HT1080 (cell line): ENCODE measurements around the gene STARD8. TPM values are rescaled to one million over a fixed set of nuclear protein-coding genes. Genes with fewer than 3 reads are reported as not detected.

Experiments
- DNase-seq: peaks from one replicate; pipeline ENCODE4 v3.0.0-alpha.2; 2015; ENCODE audit warnings: low read depth
- small RNA-seq: library from RNA; depleted of rRNA; stranded (forward); fragments of <200 nt; gene quantifications from one replicate; pipeline ENCODE3, GENCODE V24; 2014
- total RNA-seq: library from RNA; depleted of rRNA; stranded (reverse); fragments of >200 nt; shearing (Covaris generic); gene quantifications from 2 replicates; pipeline ENCODE4 v1.2.3, GENCODE V29; 2014; rRNA removed

STARD8 gene
- total RNA-seq, 1 experiment from 2014 or later, result 7.1 TPM

DNA sequence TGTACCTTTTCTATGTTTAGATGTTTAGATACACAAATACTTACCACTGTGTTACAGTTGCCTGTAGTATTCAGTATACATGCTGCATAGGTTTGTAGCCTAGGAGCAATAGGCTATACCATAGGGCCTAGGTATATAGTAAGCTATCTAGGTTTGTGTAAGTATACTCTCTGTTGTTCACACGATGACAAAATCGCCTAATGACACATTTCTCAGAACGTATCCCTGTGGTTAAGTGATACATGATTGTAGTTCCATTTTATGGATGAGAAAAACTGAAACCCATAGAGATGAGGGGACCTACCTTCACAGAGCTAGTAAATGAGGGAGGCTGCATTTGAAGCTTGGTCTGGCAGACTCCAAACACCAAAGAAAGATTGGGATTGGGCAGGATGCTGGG lies 102.0 kb downstream of the STARD8 start:
- DNase-seq, result no peak

DNA sequence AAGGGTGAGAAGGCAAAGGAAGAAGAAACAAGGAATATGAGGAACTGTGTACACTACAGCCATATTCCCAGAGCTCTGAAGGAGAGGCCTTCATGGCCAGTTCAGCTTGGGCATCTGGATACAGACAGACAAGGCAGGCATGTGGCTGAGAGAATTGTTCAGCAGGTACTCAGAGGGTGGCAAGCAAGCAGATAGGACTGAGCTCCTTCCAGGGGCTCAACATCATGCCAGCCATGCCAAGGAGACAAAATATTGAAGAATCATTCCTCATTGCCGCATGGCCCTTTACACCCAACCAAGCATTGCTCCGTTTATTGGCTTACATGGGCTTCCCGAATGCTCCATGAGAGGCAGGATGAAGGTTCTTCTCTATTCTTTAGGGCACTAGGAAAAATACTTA lies 102.8 kb downstream of the STARD8 start:
- DNase-seq, result no peak

DNA sequence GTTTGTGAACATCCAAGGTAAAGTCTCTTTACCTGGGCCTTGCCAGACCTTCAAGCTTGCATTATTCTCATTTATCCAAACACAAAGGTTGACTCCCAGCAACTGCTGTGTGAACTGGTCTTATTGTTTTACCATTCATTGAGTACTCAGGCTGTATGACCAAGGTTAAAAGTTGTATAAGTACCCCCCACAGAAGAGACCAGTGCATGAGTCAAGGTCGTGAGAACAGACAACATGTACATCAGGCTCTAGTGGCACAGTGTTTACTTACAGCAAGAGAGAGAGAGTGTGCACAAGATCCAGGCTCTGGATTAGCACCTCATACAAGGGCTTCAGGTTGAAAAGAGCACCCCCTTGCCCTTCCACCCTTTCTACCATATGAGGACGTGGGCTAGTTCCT lies 103.9 kb downstream of the STARD8 start:
- no peak for DNase-seq

DNA sequence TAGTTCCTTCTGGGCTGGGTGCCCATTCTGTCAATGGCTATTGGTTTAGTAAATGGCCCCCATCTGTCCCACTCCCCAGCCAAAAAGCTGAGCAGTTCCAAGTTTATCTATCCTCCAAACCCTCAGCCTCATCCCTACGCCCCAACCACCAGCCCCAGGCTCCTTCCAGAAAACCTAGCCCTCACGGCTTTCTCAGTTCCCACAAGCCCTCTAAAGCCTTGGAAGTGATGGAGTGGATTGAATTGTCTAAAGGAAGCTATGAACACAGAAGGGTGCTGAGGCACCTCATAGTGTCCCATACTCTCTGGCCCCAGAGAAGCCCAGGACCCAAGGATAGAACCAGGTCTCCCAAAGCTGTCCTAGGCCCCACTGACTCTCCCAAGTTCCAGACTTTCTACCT lies 105.8 kb downstream of the STARD8 start:
- DNase-seq, result no peak

DNA sequence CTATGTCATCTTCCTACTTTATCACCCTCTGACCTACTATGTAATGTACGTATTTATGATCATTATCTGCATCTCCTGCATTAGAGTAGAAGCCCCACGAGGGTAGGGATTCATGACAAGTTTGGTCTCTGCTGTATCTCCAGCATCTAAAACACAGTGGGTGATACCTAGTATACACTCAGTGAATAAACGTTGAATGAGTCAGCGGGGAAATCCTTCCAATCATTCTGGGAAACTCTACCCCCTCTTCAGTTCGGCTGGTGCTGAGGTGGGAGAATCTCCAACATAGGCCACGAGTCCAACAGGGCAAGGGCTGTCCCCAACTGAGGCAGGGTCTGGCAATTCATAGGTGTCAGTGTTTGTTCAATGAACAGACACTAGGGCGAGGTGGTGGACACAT lies 106.9 kb downstream of the STARD8 start:
- DNase-seq, result no peak

DNA sequence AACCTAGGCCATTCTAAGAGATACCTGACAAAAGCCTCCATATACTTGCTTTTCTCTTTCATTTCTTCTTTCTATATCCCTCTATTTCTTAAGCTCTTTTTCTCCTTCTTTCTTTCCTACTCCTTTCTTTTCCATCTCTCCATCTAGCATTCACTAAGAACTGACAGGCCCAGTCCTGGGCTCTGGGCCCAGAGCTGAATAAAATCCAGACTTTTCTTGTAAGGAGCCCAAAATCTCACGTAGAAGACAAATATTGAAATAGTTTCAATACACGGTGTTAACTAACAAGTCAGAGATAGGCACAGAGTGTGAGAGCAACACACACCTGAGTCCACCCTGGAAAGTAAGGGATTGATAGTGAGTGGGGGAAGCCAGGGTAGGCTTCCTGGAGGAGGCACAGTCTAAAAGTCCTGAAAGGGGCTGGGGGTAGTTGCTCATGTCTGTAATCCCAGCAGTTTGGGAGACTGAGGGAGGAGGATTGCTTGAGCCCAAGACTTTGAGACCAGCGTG lies 108.2 kb downstream of the STARD8 start:
- no peak for DNase-seq

DNA sequence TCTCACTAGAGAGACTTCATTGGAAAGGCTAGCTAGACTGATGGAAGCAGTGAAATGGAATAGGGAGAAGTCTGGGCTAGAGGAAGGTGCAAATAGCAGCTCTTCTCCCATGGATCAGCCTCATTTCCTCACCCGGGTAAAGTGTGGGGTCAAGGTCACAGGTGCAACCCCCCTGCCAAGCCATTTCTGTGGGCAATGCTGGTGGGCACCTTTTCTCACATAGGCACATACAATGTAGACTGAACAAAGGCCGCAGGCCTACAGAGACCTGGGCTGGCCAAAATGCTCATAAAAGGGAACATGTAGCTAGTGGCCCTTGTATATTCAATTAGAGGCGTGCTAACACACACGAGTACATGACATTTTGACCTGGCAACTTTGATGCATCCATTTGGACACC lies 109.9 kb downstream of the STARD8 start:
- DNase-seq, result no peak

DNA sequence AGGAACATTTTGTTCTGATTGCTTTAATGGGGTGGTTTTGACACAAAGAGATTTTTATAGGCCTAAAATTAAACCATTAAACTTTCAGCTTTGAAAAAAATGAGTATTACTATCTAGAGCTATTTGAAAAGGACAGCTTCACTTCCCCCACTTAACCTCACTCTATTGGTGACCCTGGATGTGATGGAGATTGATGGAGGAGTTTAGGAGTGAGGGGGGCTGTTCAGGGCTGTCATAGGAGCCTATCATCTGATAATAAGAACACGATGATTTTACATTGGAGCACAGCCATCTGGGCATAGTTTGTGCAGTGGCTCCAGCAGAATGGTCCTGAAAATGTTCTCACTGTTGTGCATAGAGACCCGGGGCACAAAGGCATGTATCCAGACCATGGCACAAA lies 110.3 kb downstream of the STARD8 start:
- no peak for DNase-seq

DNA sequence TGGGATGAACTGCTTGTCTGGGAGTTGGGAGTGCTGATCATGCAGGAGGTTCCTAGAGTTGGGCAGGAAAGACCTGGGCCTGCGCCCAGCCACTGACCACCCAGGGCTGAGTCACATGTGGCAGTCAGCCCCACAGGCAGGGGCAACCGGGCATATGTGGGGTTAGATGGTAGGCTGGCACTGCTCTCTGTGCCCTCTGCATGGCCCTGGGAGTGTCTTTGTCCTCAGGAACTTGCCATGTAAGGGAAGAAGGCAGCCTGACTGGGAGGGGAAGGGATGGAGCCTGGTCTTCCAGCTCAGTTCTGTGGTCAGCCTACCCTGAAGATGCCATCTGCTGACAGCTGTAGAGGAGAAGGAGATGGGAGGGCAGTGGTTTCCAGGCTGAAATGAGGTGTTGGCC lies 111.2 kb downstream of the STARD8 start:
- DNase-seq, result no peak

DNA sequence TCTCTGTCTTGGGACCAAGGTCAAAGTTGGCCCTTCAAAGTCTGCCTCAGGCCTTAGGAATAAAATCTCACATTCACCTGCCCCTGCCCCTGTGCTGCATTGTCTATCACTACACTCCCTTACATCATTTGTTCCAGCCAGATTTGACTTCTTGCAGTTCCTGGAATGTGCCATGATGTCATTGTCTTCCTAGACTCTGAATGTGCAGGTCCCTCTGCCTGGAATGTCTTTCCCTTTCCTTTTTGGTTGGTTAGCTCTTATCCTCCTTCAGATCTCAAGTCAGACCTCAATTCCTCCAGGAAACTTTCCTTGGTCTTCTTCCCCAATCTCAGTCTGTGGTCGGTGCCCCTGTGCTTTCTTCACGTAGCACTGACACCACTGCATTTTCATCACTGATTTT lies 113.6 kb downstream of the STARD8 start:
- DNase-seq, result no peak

DNA sequence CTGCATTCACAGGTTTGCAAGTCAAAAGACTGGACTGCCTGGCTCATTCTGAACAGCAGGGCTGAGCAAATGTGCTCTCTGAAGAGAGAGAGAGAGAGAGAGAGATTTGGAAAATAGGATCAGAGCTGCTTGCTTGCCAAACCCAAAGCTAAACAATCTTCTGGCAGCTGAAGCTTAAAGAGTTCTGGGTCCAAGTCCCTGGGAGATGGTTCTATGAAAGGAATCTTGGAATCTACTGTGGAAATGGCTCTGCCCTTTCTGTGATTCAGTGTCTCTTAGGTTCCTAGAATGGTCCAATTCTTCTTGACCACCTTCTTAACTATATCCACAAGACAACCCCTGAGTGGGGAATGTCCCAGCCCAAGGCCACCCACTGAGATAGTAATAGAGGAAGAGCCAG lies 115.3 kb downstream of the STARD8 start:
- no peak for DNase-seq

DNA sequence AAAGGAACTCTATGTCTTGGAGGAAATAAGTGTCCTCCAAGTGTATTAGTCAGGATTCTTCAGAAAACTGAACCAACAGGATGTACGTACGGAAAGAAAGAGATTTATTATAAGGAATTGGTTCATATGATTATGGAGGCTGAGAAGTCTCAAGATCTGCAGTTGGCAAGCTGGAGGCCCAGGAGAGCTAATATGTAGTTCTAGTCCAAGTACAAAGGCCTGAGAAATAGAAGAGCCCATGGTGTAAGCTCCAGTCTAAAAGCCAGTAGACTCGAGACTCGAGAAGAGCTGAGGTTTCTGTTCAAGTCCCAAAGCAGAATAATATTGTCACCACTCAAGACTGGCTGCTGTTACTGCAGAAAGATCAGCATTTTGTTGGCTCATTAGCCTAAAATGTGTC lies 116.0 kb downstream of the STARD8 start:
- DNase-seq, result no peak

Small RNA genes within 50 kb of the gene (small RNA-seq; reads per million reads assigned to genes)
- not detected for gene COX6CP12

Other genes starting within 250 kb of the STARD8 start
- gene OPHN1, start 214.2 kb upstream of the STARD8 start, total RNA-seq, result 4.9 and 7.4 TPM in 2 replicates
- gene YIPF6, start 148.6 kb upstream of the STARD8 start, total RNA-seq, result 17.4 and 18.5 TPM in 2 replicates
- 47.7 and 48.7 TPM in 2 replicates for gene EFNB1, start 181.4 kb downstream of the STARD8 start, total RNA-seq